HEK293 (cell line): Measurements from ENCODE around the gene S100A7.

ENCODE experiments used
- CTCF ChIA-PET: fragments of 350-600 bp; formaldehyde crosslinking; extraction: SDS; loops from one replicate; lab custom pipeline; 2021; ENCODE audit warnings: antibody characterized with exemption; lab: Yijun Ruan, JAX
- POLR2A ChIA-PET: fragments of 300-600 bp; formaldehyde crosslinking; extraction: SDS; loops from one replicate; lab custom pipeline; 2020; ENCODE audit warnings: antibody characterized with exemption, inconsistent platforms; lab: Yijun Ruan, JAX
- H3K27ac ChIP-seq: fragments of 200-500 bp; sonication (Bioruptor generic); 2 replicates; pipeline ENCODE4 v1.5.1; 2014; ENCODE audit warnings: low read depth, low read length, control low read depth, inconsistent platforms; ENCODE audit errors: extremely low read depth
- H3K36me3 ChIP-seq, 2 experiments: fragments of 200-500 bp in 1 of 2; sonication (Bioruptor generic) in 1 of 2; 1 replicate in 1 of 2; 2 replicates in 1 of 2; pipeline ENCODE4 v1.5.1; 2014 to 2017; ENCODE audit warnings: inconsistent platforms in 2 of 2, low read length in 2 of 2; ENCODE audit not compliant: control insufficient read depth in 2 of 2, insufficient read depth in 1 of 2
- H3K4me1 ChIP-seq: fragments of 200-500 bp; sonication (Bioruptor generic); 2 replicates; pipeline ENCODE4 v1.5.1; 2014; ENCODE audit warnings: mild to moderate bottlenecking, low read length, inconsistent platforms; ENCODE audit not compliant: control insufficient read depth, insufficient read depth
- H3K4me3 ChIP-seq: 2 replicates; pipeline ENCODE4 v1.5.1; 2011; ENCODE audit warnings: low read depth, mild to moderate bottlenecking, control low read depth, low read length, moderate library complexity
- H3K9me3 ChIP-seq: fragments of 200-500 bp; sonication (Bioruptor generic); 2 replicates; pipeline ENCODE4 v1.5.1; 2014; ENCODE audit warnings: low read depth, low read length, inconsistent platforms; ENCODE audit not compliant: control insufficient read depth, insufficient read depth
- HOXA7 ChIP-seq: sonication (generic); formaldehyde crosslinking; IDR thresholded peaks from 2 replicates; pipeline ENCODE4 v1.8.1; 2022; ENCODE audit warnings: missing genetic modification reagents, borderline replicate concordance
- MEIS1 ChIP-seq: sonication (generic); formaldehyde crosslinking; IDR thresholded peaks from 2 replicates; pipeline ENCODE4 v1.8.1; 2022; ENCODE audit warnings: missing genetic modification reagents, mild to moderate bottlenecking, borderline replicate concordance
- PRDM1 ChIP-seq: fragments of 450-650 bp; formaldehyde crosslinking; IDR thresholded peaks from 2 replicates; pipeline ENCODE4; 2016; ENCODE audit warnings: missing biosample characterization, missing genetic modification characterization
- PRDM4 ChIP-seq: fragments of 450-650 bp; formaldehyde crosslinking; IDR thresholded peaks from 2 replicates; pipeline ENCODE4 v1.5.1; 2017; ENCODE audit warnings: missing biosample characterization, missing genetic modification characterization
- SP2 ChIP-seq: fragments of 450-650 bp; formaldehyde crosslinking; IDR thresholded peaks from 2 replicates; pipeline ENCODE4 v1.5.1; 2016; ENCODE audit warnings: missing biosample characterization, missing genetic modification characterization
- ZBTB10 ChIP-seq: fragments of 450-650 bp; formaldehyde crosslinking; IDR thresholded peaks from 2 replicates; pipeline ENCODE4 v1.5.1; 2016; ENCODE audit warnings: missing biosample characterization, missing genetic modification characterization
- ZBTB21 ChIP-seq: fragments of 450-650 bp; formaldehyde crosslinking; IDR thresholded peaks from 2 replicates; pipeline ENCODE4 v1.5.1; 2017; ENCODE audit warnings: missing biosample characterization, missing genetic modification characterization
- ZBTB26 ChIP-seq: fragments of 450-650 bp; formaldehyde crosslinking; optimal IDR thresholded peaks from 2 replicates; pipeline ENCODE3; 2016; ENCODE audit warnings: missing biosample characterization, mild to moderate bottlenecking, missing genetic modification characterization
- ZBTB48 ChIP-seq: fragments of 450-650 bp; formaldehyde crosslinking; IDR thresholded peaks from 2 replicates; pipeline ENCODE4 v1.5.1; 2016; ENCODE audit warnings: missing biosample characterization, missing genetic modification characterization
- ZNF146 ChIP-seq: fragments of 450-650 bp; formaldehyde crosslinking; IDR thresholded peaks from 2 replicates; pipeline ENCODE4 v1.5.1; 2016; ENCODE audit warnings: missing biosample characterization, missing genetic modification characterization
- ZNF157 ChIP-seq: fragments of 450-650 bp; formaldehyde crosslinking; IDR thresholded peaks from 2 replicates; pipeline ENCODE4 v1.5.1; 2016; ENCODE audit warnings: missing biosample characterization, missing genetic modification characterization
- ZNF239 ChIP-seq: fragments of 450-650 bp; formaldehyde crosslinking; IDR thresholded peaks from 2 replicates; pipeline ENCODE4 v1.5.1; 2016; ENCODE audit warnings: missing biosample characterization, missing genetic modification characterization
- ZNF302 ChIP-seq: fragments of 450-650 bp; formaldehyde crosslinking; IDR thresholded peaks from 2 replicates; pipeline ENCODE4 v1.5.1; 2016; ENCODE audit warnings: missing biosample characterization, missing genetic modification characterization, low read depth
- ZNF341 ChIP-seq: fragments of 450-650 bp; formaldehyde crosslinking; IDR thresholded peaks from 2 replicates; pipeline ENCODE4; 2016; ENCODE audit warnings: low read depth, missing biosample characterization, missing genetic modification characterization
- ZNF391 ChIP-seq: fragments of 450-650 bp; formaldehyde crosslinking; IDR thresholded peaks from 2 replicates; pipeline ENCODE4 v1.5.1; 2016; ENCODE audit warnings: low read depth, missing biosample characterization, missing genetic modification characterization, borderline replicate concordance
- ZNF398 ChIP-seq: fragments of 450-650 bp; formaldehyde crosslinking; IDR thresholded peaks from 2 replicates; pipeline ENCODE4 v1.5.1; 2017; ENCODE audit warnings: missing biosample characterization, missing genetic modification characterization
- ZNF433 ChIP-seq: fragments of 450-650 bp; formaldehyde crosslinking; IDR thresholded peaks from 2 replicates; pipeline ENCODE4 v1.5.1; 2016; ENCODE audit warnings: missing biosample characterization, missing genetic modification characterization, low read depth
- ZNF510 ChIP-seq: fragments of 450-650 bp; formaldehyde crosslinking; IDR thresholded peaks from 2 replicates; pipeline ENCODE4 v1.5.1; 2018; ENCODE audit warnings: mild to moderate bottlenecking, missing genetic modification characterization, missing biosample characterization; ENCODE audit not compliant: insufficient replicate concordance
- ZNF521 ChIP-seq: fragments of 450-650 bp; formaldehyde crosslinking; IDR thresholded peaks from 2 replicates; pipeline ENCODE4 v1.5.1; 2017; ENCODE audit warnings: missing biosample characterization, mild to moderate bottlenecking, missing genetic modification characterization
- ZNF548 ChIP-seq: fragments of 450-650 bp; formaldehyde crosslinking; IDR thresholded peaks from 2 replicates; pipeline ENCODE4 v1.5.1; 2016; ENCODE audit warnings: missing biosample characterization, missing genetic modification characterization
- ZNF621 ChIP-seq: fragments of 450-650 bp; formaldehyde crosslinking; IDR thresholded peaks from 2 replicates; pipeline ENCODE4 v1.5.1; 2017; ENCODE audit warnings: missing biosample characterization, missing genetic modification characterization
- ZNF629 ChIP-seq: fragments of 450-650 bp; formaldehyde crosslinking; IDR thresholded peaks from 2 replicates; pipeline ENCODE4 v1.5.1; 2017; ENCODE audit warnings: missing biosample characterization, missing genetic modification characterization
- ZNF658 ChIP-seq: fragments of 450-650 bp; formaldehyde crosslinking; IDR thresholded peaks from 2 replicates; pipeline ENCODE4; 2016; ENCODE audit warnings: missing biosample characterization, missing genetic modification characterization
- ZNF76 ChIP-seq: fragments of 450-650 bp; formaldehyde crosslinking; IDR thresholded peaks from 2 replicates; pipeline ENCODE4; 2016; ENCODE audit warnings: low read depth, missing biosample characterization, missing genetic modification characterization, borderline replicate concordance
- ZNF837 ChIP-seq: fragments of 450-650 bp; formaldehyde crosslinking; IDR thresholded peaks from 2 replicates; pipeline ENCODE4 v1.5.1; 2016; ENCODE audit warnings: missing biosample characterization, missing genetic modification characterization
- ZXDB ChIP-seq: fragments of 450-650 bp; formaldehyde crosslinking; IDR thresholded peaks from 2 replicates; pipeline ENCODE4 v1.5.1; 2016; ENCODE audit warnings: missing biosample characterization, missing genetic modification characterization

The S100A7 gene

GRCh38 chr1:153431002-153431401 lies 29.4 kb downstream of the S100A7 start (continued):
- TF ChIP-seq ZNF398 (tag by site-specific recombination) (no peak), ZNF239 (no peak)

- ChIA-PET POLR2A (no interaction called here), CTCF (no interaction called here)
- Histone ChIP-seq H3K36me3 (no peaks in the 10 kb centered on the region), H3K4me3 (no peak overlapping the region), H3K9me3 (no peaks in the 10 kb centered on the region), H3K4me1 (no peaks in the 10 kb centered on the region), H3K27ac (no peak overlapping the region)
- TF ChIP-seq ZBTB21 (tag by site-specific recombination) (no peak), ZBTB48 (tag by site-specific recombination) (no peak), ZNF629 (tag by site-specific recombination) (no peak), HOXA7 (CRISPR knock-in tag) (no peak), PRDM1 (tag by site-specific recombination) (no peak), ZNF510 (no peak), ZNF621 (no peak), ZNF391 (tag by site-specific recombination) (no peak), ZBTB26 (tag by site-specific recombination) (no peak), ZNF433 (no peak)
Measured at GRCh38 chr1:153430561-153430960, 29.9 kb downstream of the S100A7 start.

GRCh38 chr1:153430166-153430553 lies 30.3 kb downstream of the S100A7 start:
- TF ChIP-seq SP2, result no peak
- TF ChIP-seq ZNF302 (tag by site-specific recombination), result no peak
- no peak for TF ChIP-seq ZNF548
- TF ChIP-seq PRDM4, result no peak
- no peak for TF ChIP-seq ZNF658 (tag by site-specific recombination)
- no peak for TF ChIP-seq ZNF146 (tag by site-specific recombination)
- no peak for TF ChIP-seq ZBTB10
- TF ChIP-seq ZNF157, result no peak
- no peak for TF ChIP-seq ZNF76
- no peak for TF ChIP-seq ZNF521 (tag by site-specific recombination)
- no peak for TF ChIP-seq ZNF837
- no peak for TF ChIP-seq HOXA7 (CRISPR knock-in tag)
- no peak for TF ChIP-seq ZXDB (tag by site-specific recombination)
- no peak for TF ChIP-seq ZNF341 (tag by site-specific recombination)
- no peak for TF ChIP-seq MEIS1
- ChIA-PET CTCF (no interaction called here), POLR2A (no interaction called here)
- H3K27ac ChIP-seq, result no peak overlapping the region
- no peaks in the 10 kb centered on the region for H3K4me1 ChIP-seq
- no peaks in the 10 kb centered on the region for H3K36me3 ChIP-seq
- H3K9me3 ChIP-seq, result no peaks in the 10 kb centered on the region
- no peak overlapping the region for H3K4me3 ChIP-seq
